ENCODE results near the gene CTIF. TPM values are rescaled to one million over a fixed set of nuclear protein-coding genes. Genes with fewer than 3 reads are reported as not detected.

Gene CTIF
- total RNA-seq, 1 donor from 2014 or later: 14.0 TPM

- ATAC-seq: peak; percentile 14
These were observed 353.5 kb downstream of the CTIF start for GRCh38 chr18:48892146-48892855.

DNA sequence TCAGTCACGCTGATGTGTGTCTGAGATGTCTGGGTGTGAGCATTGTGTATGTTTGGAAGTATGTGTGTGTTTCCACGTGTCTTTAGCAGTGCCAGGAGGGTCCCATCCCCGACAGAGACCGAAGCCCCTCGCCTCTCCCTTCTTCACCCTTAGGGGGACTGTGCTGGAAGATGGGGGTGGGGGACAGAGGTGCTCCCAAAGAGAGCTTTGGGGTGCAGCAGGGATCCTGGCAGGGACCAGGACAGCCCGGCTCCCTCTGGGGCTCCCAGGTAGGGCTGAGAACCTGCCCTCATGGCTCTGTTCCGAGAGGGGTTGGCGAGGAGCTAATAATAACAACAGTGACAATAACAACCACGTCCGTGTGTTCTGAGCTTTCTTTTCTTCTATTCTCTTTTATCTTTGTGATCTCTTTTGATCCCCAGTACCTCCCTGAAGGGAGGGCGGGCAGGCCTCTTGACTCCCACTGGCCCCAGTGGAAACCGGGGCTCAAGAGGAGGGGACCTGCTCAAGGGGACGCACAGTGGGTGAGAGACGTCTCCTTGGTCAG is 354.3 kb downstream of the CTIF start:
- no peak for ATAC-seq

DNA sequence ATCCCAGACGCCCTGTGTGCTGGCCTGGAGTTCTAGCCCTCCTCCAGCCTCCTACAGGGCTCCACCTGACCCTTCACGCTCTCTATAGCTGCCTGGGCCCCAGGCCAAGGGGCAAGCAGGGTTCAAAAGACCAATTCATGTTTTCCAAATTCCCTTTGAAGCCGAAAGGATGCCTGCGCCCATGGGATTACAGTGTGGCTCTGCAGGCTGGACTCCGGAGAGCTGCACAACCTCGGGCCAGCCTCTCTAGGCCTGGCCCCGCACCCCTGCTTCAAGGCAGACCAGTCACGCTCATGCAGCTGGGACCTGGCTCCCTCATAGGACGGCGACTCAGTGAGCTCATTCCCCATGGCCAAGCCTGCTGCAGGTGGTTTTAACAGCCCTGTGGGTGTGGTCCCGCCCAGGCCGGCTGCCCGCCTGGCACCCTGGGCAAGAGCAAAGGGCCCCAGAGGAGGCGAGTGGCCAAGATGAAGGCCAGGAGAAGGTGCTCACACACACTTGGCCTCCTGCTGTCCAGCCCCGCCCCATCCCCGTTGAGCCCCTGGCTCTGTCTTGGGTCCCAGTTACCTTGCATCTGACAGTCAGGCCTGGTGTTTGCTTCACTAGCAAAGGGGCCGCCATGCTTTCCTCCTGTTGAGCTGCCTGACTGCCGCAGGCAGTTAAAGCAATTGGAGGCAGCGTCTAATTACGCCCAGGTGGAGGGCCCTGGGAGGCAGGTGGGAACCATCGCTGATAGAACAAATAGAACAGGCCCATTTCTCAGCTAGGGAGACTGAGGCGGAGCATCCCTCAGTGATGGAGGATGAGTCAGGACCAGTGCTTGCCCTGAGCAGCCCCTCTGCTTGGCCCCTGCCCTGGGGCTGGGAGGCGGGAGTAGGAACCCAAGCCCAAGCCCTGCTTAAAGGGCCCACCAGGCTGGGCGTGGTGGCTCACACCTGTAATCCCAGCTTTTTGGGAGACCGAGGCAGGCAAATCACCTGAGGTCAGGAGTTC is 355.1 kb downstream of the CTIF start:
- ATAC-seq: peak; percentile 86

- ATAC-seq: no peak
These were observed 356.0 kb downstream of the CTIF start for GRCh38 chr18:48894799-48895346.

DNA sequence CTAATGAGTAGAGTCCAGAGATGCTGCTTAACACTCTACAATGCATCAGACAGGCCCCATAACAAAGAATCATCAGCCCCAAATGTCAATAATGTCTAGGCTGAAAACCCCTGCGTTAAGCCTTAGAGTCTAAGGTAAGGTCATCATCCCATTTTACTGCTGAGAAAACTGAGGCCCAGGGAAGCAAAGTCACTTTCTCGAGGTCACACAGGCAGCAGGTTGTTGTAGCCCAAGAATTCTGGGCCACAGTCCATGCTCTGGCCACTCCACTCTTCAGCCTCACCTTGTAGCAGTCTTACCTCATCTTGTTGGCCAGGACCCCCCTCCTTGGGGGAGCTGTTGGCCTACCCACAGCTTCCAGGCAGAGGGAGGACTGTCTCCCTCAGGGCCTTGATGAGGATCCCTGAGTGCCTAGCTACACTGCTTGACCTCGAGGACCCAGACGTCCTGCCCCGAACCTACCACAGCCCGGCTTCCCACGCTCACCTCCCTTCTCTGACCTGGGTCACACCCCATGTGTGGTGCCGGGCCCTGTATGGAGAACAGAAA is 357.6 kb downstream of the CTIF start:
- ATAC-seq: no peak

GRCh38 chr18:48896875-48897511 is 358.2 kb downstream of the CTIF start:
- ATAC-seq: peak; percentile 44

- no peak for ATAC-seq
These were observed 358.7 kb downstream of the CTIF start for GRCh38 chr18:48897531-48897930.

DNA sequence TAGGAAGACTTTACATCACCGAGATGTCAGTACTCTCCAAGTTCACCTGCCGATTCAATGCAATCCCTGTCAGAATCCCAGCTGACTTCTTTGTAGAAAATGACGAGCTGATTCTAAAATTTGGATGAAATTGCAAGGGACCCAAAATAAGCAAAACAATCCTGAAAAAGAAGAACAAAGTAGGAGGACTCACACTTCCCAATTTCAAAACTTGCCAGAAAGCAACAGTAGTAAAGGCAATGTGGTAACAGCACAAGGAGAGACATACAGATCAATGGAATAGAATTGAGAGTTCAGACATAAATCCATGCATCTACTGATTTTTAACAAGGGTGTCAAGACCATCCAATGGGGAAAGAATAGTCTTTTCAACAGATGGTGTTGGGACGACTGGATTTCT is 359.7 kb downstream of the CTIF start:
- ATAC-seq: no peak

GRCh38 chr18:48899558-48900174 is 360.8 kb downstream of the CTIF start:
- ATAC-seq: no peak

GRCh38 chr18:48900469-48900868 is 361.6 kb downstream of the CTIF start:
- ATAC-seq: no peak

GRCh38 chr18:48901145-48902022 is 362.6 kb downstream of the CTIF start:
- no peak for ATAC-seq

GRCh38 chr18:48902023-48902855 is 363.4 kb downstream of the CTIF start:
- peak; percentile 78 for ATAC-seq

GRCh38 chr18:48902856-48903601 is 364.2 kb downstream of the CTIF start:
- ATAC-seq: peak; percentile 24

DNA sequence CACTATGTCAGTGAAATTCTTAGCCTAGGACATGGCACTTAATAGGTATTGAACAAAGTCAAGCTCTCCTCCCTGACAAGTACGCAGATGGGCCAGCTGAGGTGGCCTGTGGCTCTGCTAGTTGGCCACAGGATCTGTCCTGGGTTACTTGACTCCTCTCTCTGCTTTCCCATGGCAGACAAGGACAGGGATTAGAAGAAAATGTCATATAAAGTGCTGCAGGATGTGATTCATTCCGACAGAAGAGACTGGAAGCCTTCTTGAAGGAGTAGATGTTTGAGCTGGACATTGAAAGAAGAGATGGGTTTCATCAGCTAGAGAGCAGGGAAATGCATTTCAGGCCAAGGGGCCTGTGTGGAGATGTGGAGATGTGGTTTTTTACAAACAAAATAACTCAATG is 365.3 kb downstream of the CTIF start:
- no peak for ATAC-seq

DNA sequence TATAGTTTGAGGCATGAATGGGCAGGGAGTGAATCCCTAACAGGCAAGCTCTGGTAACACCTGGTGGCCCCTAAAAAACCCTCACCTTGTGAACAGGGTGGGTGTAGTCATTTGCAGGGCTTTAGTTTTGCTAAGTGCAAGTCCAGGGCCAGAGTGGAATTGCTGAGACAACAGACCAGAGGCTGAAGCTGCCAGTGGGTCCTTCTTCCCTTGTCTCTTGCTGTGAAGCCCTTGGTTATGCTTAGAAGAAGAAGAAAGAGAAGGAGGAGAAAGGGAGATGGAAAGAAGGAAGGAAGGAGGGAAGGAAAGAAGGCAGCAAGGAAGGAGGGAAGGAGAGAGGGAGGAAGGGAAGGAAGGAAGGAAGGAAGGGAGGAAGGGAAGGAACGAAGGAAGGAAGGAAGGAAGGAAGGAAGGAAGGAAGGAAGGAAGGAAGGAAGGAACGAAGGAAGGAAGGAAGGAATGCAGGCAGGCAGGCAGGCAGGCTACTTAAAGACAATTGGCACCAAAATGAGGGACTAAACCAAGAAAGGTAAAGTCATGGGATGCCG is 366.1 kb downstream of the CTIF start:
- ATAC-seq: no peak

DNA sequence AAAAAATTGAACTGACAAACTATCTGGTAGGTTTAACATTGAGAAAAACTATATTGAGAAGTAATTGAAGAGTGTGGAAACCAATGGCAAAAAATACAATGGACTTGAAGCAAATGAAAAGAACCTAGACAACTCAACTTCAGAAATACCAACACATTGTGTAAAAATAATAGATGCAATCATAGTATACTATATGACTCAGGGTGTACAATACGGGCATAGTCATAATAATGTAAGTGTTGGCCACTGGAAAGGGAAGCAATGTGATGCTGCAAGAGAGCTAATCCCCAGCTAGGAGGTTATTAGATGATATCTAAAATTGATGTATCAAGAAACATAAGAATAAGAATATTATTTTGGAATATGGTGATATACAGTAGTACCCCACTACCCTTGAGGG is 366.7 kb downstream of the CTIF start:
- ATAC-seq: no peak

- ATAC-seq: no peak
These were observed 370.1 kb downstream of the CTIF start for GRCh38 chr18:48908916-48909315.

DNA sequence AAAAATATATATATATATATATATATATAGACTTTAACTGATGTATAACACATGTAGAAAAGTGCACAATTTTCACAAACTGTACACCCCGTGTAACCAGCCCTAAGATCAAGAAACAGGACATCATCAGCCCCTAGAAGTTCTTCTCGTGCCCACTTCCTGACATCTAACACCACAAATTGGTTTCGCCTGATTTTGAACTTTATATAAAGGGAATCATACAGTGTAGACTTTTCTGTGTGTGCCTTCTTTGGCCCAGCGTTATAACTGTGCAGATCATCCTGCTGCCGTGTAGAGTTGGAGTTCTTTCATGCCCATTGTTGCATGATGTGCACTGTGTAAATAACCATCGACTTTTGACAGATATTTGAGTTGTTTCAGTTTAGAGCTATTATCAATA is 370.9 kb downstream of the CTIF start:
- no peak for ATAC-seq
